HG03342 (cell line): Measurements from ENCODE around the gene RPS6KA5.
"Not testable (repeated sequence)": the region's sequence is repeated elsewhere in the genome, so short reads cannot be mapped to it uniquely, and the experiment has no call there.

ENCODE experiments used
- ATAC-seq: cut with Tn5 transposase; IDR thresholded peaks from one replicate; pipeline ENCODE4 v1.9.1; 2021; ENCODE audit warnings: mild to moderate bottlenecking, moderate library complexity; ENCODE audit not compliant: unreplicated experiment

Gene RPS6KA5

DNA sequence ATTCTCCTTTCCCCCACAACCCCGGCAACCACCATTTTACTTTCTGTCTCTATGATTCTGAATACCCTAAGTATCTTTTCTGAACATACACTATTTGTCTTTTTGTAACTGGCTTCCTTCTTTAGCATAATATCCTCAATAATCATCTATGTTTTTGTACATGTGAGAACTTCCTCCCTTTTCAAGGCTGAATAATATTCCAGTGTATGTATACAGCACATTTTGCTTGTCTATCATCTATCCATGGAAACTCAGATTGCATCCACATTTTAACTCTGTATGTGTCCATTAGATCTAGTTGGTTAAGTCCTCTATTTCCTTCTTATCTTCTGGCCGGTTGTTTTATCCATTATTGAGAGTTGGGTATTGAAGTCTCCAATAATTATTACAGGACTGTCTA is 180.2 kb downstream of the RPS6KA5 start:
- no peak for ATAC-seq

DNA sequence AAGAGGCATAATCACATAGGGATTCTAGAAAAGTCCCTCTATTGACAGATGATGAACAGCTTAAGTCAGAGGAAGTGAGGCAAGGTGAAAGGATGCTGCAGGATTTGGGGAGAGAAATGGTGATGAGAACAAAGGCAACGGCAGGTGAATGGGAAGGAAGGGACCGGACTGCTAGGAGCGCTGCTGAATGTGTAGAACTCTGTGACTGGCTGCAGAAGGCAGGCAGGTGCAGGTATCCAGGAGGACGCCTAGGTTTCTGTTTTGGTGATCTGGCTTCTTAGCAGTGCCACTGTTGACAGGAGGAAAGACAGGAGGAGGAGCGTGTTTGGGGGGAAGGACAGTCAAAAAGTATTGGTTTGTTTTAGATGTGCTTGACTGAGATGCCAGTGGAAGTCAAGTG is 185.8 kb downstream of the RPS6KA5 start:
- no peak for ATAC-seq

DNA sequence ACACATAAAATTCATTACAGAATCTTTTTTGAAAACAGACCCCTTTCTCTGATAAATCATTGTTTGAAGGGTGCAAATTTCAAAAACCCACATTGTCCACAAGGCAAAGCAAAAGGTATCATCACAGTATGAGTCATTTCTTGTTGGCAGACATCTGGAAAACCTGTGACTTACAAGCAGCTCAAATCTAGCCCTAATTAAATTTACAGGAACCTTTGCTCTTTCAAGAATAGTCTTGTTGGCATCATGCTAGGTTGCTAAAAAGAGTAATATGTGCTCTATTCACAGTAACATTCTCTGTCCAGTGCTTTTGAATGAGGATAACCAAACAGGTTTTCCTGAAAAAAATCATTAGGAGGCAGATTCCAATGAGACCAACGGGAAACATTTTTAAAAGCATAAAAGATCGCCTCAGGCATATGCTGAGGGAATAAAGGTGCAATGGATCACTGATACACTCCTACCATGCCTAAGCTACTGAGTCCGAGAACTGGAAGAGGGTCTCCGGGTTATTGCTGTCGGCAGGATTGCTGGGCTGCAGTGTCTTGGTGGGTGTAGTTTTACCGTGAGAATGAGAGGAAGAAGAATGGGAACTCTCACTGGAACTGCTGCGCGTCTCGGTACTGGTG is 188.7 kb downstream of the RPS6KA5 start:
- no peak for ATAC-seq

DNA sequence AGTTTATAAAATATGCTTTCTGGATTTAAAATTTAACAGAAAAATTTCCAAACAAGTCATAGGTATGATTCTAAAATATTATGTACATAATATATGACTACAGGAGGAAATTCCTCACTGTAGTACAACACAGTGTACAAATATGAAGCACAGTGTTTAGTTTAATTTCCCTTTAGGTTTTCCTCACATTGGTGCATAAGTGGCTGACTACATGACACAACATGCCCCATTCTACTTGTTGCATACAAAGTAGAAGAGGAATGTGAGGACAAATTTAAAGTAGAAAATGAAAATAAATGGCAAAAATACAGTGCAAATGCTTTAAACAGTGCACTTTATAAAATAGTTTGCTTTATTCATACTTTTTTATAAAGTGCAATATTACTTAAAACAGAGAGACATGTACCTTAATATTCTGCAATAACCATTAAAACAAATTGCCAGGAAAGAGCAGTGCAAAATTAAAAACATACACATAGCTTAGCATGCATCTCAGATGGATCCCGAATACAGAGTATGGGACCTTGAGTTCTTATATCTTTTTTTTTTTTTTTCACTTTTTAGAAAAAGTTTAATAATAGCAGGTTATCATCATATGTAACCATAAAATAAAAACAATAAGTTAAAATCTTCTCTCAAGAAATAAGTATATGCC is 189.4 kb downstream of the RPS6KA5 start:
- no peak for ATAC-seq

DNA sequence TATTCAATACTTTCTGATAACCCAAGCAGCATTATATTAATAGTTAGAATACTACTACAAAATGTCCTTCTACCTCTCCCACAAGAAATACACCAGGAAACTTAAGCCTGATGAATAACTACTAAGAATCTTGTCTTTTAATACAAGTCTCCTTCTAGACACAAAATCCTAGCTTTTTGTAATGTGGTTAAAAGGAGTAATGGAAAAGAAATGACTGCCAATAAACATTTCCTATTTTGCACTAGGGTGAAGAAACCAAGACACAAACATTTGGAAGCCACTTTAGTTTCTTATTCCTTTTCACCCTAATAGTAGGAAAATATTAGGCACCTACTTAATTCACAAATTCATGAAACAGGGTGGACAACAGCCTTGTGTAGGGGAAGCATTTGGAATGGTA is 192.9 kb downstream of the RPS6KA5 start:
- ATAC-seq: no peak

DNA sequence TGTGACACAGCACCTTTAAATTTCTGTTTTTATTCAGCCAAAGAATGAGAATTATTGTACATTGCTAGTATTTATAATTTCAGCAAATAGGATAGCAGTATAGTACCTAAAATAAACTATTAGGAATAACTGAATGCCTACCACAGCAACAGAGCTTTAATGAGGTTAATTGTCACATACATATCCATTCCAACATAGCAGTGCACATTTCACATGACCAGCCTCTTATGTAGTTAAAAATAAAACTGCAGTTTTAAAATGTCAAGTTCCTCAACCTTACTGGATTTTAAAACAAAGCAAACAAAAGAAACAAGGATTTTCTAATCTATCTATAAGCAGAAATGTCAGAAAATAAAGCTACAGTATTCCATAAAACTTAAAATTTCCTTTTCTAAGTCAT is 193.6 kb downstream of the RPS6KA5 start:
- ATAC-seq: no peak

DNA sequence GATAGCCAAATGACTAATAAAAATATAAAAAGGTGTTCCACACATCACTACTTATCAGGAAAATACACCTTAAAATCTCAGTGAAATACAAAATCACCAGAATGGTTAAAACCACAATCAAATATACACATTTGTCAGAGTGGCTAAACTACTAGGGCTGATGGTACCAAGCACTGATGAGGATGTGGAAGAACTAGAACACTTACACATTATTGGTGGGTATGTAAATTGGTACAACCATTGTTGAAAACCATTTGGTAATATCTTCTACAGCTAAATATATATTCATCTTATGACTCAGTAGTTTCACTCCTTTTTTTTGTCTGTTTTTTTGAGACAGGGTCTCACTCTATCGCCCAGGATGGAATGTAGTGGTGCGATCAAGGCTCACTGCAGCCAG is 195.7 kb downstream of the RPS6KA5 start:
- no peak for ATAC-seq

DNA sequence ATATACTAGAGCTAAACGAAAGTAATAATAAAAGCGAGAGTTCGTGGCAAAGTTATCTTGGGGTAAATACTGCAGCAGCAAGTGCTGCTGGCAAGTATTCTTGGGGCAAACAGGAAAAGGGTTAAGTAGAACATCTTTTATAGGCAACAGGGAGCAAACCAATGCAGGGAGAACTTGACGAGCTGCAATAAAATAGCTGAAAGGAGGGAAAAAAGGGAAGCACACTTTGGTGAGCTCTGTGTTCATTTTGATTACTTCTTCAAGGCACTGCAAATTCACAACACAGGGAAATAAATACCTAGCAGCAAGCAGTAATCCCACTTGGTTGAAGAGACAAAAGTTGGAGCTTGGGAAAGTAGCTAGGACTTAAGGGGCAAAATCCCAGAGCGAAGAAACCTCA is 201.9 kb downstream of the RPS6KA5 start:
- no peak for ATAC-seq

DNA sequence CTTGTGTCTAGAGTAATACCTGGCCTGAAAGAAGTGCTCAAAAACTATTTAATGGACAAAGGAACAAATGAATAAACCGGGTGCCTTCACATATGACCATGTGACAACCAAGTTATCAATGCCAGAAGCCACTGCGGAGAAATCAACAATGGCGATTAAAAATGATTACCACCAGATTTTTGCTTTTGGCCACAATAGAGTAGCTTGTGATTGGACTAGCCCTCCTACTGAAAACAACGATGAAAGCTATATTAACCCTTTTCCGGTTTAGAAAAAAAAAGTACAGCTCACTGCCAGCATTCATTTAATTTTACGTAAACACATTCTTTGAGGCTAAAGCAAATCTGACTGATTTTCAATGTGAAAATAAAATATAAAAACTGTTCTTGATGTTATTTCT is 202.6 kb downstream of the RPS6KA5 start:
- no peak for ATAC-seq

DNA sequence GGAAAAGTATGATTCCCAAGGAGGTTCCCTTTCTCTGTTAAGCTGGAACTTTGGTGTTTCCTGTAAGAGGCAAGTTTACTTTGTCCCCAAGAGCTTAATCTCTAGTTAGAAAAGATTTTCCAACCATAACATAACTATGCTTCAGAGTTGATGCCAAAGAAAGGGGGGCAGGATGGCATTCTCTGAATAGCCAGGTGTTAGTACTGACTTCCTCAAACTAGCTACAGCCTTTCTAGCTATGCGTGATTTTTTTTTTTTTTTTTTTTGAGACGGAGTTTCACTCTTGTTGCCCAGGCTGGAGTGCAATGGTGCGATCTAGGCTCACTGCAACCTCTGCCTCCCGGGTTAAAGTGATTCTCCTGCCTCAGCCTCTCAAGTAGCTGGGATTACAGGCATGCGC is 204.3 kb downstream of the RPS6KA5 start:
- ATAC-seq: not testable (repeated sequence)

DNA sequence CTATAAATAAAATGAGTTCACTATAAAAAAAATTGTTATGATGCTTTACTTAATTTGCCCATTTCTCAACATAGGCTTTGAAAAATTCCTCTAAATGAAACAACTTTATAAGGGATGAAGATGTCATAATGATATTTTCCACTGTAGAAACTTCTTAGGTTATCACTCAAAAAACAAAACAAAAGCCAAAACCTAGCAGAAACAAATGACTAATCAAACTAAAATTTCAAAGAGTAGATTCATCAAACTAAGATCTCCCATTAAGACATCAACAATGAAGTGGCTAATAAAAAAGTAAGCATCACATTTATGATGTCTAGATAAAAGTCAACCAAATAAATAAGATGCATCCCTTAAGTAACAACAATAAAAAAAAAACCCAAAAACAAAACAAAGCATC is 207.3 kb downstream of the RPS6KA5 start:
- no peak for ATAC-seq

DNA sequence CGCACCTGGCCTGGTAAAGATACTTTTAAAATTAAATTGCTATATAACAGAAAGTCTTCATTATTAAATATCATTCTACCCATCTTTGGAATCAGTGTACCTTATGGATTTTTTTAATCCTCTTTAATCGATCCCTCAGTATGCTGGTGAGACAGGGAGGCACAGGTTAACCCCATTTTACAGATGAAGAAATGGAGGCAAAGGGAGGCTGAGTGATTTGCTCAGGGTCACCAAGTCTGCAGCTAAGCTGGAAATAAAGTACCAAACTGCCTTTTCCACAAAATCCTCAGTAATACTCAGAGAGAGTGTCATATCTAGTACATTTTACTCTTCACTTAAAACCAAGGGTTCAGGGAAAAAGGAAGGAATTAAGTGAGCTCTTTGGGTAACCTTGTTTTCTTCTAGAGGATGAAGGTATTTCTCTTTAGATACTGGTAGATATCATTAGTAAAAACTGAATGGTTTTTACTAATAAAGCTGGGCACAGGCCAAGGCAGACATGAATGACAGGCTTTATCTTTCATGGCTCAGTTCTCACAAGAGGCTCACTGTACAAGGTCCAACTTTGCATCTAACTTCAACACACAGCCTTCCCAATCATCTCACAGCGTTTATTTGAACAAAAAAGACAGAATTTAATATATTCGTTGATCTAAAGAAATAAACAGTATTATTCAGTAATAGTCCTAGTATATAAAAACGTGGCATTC is 209.0 kb downstream of the RPS6KA5 start:
- no peak for ATAC-seq

DNA sequence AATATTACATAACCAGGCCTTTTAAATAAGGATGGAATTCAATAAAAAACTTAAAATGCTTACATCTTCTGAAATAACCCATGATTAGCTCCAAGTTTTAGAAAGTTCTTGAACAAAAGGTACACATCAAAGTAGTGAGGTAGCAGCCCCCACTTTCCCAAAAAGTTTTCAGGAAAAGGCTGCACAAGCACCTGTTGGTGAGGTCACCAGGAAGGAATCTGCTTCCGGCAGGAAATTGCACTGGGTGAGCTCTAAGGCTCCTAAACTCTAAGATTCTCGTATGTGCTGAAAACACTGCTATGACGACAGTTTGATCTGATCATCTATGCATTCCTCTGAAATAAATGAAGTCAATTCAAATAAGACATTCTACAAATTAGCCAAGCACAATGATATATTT is 210.0 kb downstream of the RPS6KA5 start:
- no peak for ATAC-seq

DNA sequence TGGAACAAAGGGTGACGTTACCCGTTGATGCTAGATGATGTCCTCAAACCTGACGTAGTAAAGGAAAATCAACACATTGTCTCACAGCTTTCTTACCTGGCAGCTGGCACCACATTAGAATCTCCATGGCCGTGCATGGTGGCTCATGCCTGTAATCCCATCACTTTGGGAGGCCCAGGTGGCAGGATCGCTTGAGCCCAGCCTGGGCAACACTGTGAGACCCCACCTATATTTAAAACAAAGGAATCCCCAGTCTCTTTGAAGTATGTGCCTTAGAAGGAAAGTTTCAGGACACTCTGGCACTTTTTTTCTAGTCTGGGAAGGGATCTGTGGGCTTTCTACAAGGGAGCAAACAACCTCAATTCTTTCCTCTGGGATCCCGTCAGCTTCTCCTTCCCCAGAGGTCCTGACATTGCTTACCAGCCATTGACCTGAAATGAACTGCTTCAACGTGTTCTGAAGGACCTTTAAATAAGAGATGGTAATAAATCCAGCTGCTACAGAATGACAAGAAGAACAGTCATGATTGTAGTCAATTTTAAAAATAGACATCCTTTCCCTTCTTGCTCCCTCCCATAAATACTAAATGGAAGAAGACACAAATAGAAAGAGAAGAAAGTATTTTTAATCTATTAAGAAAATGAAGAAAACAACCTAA is 210.5 kb downstream of the RPS6KA5 start:
- ATAC-seq: no peak

DNA sequence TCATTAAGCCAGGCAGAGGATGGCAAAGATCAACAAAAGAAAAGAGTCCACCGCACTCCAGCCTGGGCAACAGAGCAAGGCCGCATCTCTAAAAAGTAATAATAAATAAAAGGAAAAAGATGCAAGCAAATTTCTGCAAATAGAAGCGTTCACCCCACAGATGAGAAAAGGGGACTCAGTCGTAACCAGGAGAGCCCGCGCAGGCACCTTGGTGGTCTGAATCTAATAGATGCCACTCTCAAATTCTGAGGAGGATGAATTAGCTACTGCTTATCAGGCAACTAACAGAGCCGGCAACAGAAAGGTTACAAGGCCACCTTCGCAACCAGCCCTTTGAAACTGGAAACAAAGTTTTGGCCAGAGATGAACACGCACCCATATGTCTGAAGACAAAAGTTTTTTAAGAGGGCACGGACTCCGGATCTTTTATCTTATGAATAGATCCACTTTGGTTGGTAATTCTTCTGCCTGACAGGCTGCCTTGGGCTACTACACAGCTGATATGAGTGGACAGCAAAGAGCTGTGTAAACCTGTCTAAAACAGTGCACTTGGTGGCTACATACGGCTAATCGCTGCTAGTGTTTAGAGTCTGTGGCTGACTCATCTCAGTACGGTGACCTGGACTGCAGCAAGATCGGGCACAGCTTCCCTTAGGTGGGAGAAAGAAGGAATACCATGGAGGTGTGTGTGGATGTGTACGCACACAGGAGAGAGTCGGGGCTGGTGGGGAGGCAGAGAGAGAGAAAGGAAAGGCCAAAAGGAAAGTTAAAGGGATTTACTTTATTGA is 211.3 kb downstream of the RPS6KA5 start:
- ATAC-seq: no peak

DNA sequence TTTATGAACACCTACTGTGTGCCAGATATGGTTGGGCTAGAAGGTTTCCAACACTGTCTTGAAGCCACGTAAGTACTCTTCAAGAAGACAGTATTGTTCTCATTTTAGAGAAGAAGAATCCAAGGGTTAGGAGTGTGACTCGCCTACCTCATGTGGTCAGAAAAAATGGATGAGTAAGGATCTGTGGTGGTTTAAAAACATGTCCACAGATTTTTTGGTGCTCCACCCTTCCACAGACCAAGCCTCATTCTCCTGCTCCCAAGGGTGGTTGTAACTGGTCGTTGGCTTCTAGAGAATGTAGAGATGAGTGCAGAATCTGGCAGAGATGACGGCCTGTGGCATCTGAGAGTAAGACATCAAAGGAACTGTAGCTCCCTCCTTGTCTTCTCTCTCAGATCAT is 213.9 kb downstream of the RPS6KA5 start:
- no peak for ATAC-seq

DNA sequence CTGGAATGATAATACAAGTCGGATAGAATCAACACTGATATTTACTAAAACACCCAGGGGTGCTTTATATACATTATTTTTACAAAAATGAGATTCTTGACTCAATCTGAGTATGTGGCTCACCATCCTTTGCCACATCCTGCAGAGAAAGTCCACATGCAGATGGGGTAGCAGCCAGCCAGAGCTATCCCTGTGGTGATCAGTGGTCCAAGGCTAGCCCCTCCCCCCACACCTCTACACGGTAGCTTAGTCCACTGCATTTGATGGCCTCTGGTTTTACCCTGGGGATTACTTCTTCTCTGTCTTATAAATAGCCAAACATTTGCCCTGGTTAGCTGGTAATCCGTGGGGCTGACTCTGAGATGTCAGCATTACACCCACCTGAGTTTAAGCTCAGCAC is 216.1 kb downstream of the RPS6KA5 start:
- ATAC-seq: no peak

DNA sequence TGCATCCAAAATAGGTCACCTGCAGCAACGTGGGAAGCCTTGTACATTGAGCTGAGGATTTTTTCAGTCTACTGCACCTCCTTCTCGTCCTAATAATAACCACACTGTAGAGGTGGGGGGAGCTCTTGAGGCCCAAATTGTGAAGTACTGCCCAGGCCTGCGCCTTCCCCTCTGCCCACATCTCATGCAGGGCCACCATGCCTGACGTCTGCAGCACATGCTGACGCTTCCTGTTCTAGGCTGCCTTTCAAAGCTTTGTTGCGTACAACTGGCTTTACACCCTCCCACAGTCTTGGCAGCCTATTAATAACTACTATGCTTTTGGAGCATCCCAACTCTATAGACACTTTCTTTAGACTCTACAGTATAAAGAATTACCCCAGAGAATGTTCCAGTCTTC is 217.7 kb downstream of the RPS6KA5 start:
- ATAC-seq: no peak

DNA sequence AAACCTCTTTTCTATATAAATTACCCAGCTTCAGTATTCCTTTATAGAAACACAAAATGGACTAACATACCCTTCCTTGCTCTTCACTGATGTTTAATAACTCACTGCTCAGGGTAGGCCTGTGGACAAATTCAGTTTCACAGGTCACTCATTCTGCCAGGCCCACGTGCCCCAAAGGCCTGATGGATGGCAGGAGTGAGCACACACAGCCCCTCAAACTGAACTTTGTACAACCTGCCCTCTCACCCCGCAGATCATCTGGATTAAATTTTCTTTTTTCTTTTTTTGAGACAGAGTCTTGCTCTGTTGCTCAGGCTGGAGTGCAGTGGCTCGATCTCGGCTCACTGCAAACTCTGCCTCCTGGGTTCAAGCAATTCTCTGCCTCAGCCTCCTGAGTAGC is 219.8 kb downstream of the RPS6KA5 start:
- ATAC-seq: not testable (repeated sequence)

DNA sequence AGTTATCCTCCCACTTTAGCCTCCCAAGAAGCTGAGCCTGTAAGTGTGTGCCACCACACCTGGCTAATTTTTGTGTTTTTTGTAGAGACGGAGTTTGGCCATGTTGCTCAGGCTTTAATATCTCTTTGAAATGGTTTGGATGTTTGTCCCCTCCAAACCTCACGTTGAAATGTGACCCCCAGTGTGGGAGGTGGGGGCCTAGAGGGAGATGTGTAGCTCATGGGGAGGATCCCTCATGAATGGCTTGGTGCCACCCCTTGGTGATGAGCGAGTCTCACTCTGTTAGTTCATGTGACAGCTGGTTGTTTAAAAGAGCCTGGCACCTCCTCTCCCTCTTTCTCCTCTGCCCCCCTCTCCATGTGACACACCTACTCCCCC is 220.6 kb downstream of the RPS6KA5 start:
- no peak for ATAC-seq
